Astrocyte (in vitro differentiated cells and primary cell): ENCODE data around the gene FAM209B. TPM values are rescaled to one million over a fixed set of nuclear protein-coding genes. Genes with fewer than 3 reads are reported as not detected.

Experiments
- DNase-seq: peaks from one replicate; pipeline ENCODE4 v3.0.0-alpha.2; 2010; ENCODE audit warnings: low read depth
- FAIRE-seq: peaks from 2 replicates; lab custom pipeline; 2011; peaks lifted over from hg19 to GRCh38; lab: Jason Lieb, UNC
- H2AFZ ChIP-seq: 2 replicates; pipeline ENCODE4 v1.6.0; 2012; ENCODE audit warnings: low read depth, low read length, inconsistent platforms
- H3K27ac ChIP-seq: 2 replicates; pipeline ENCODE4 v1.5.1; 2011; ENCODE audit warnings: low read depth, low read length, inconsistent platforms
- H3K27me3 ChIP-seq: 2 replicates; pipeline ENCODE4 v1.6.0; 2011; ENCODE audit warnings: low read length, inconsistent platforms; ENCODE audit not compliant: insufficient read depth
- H3K36me3 ChIP-seq: 2 replicates; pipeline ENCODE4 v1.5.1; 2011; ENCODE audit warnings: low read length, inconsistent platforms; ENCODE audit not compliant: insufficient read depth
- H3K4me1 ChIP-seq: 2 replicates; pipeline ENCODE4 v1.5.1; 2011; ENCODE audit warnings: low read length, inconsistent platforms; ENCODE audit not compliant: insufficient read depth
- H3K4me2 ChIP-seq: 2 replicates; pipeline ENCODE4 v1.6.0; 2012; ENCODE audit warnings: low read length, inconsistent platforms
- H3K4me3 ChIP-seq: 2 replicates; pipeline ENCODE4 v1.5.1; 2011; ENCODE audit warnings: low read depth, mild to moderate bottlenecking, low read length, inconsistent platforms; ENCODE audit not compliant: insufficient read depth
- H3K79me2 ChIP-seq: 2 replicates; pipeline ENCODE4 v1.6.0; 2012; ENCODE audit warnings: mild to moderate bottlenecking, low read length, inconsistent platforms; ENCODE audit not compliant: insufficient read depth
- H3K9ac ChIP-seq: 2 replicates; pipeline ENCODE4 v1.6.0; 2012; ENCODE audit warnings: mild to moderate bottlenecking, low read length, inconsistent platforms
- H3K9me3 ChIP-seq: 2 replicates; pipeline ENCODE4 v1.5.1; 2012; ENCODE audit warnings: low read depth, mild to moderate bottlenecking, low read length, inconsistent platforms; ENCODE audit not compliant: insufficient read depth
- H4K20me1 ChIP-seq: 2 replicates; pipeline ENCODE4 v1.6.0; 2012; ENCODE audit warnings: low read length, inconsistent platforms; ENCODE audit not compliant: insufficient read depth
- H3K27ac Mint-ChIP-seq: one replicate; pipeline ENCODE4 v1.8.0; 2021; ENCODE audit warnings: mild to moderate bottlenecking, mixed read lengths; ENCODE audit not compliant: unreplicated experiment
- H3K27me3 Mint-ChIP-seq: one replicate; pipeline ENCODE4 v1.8.0; 2021; ENCODE audit warnings: low read depth, mixed read lengths; ENCODE audit not compliant: unreplicated experiment
- H3K36me3 Mint-ChIP-seq: one replicate; pipeline ENCODE4 v1.8.0; 2021; ENCODE audit warnings: low read depth, mixed read lengths; ENCODE audit not compliant: unreplicated experiment
- H3K4me1 Mint-ChIP-seq: one replicate; pipeline ENCODE4 v1.8.0; 2021; ENCODE audit warnings: low read depth, mixed read lengths; ENCODE audit not compliant: unreplicated experiment
- H3K4me3 Mint-ChIP-seq: one replicate; pipeline ENCODE4 v1.8.0; 2021; ENCODE audit warnings: mild to moderate bottlenecking, moderate library complexity, mixed read lengths; ENCODE audit not compliant: unreplicated experiment
- H3K9me3 Mint-ChIP-seq: one replicate; pipeline ENCODE4 v1.8.0; 2021; ENCODE audit warnings: mild to moderate bottlenecking, mixed read lengths; ENCODE audit not compliant: unreplicated experiment
- CTCF ChIP-seq: IDR thresholded peaks from 2 replicates; pipeline ENCODE4 v1.5.1; 2011; ENCODE audit warnings: low read depth, mild to moderate bottlenecking, inconsistent platforms, low read length, moderate library complexity; ENCODE audit not compliant: insufficient read depth
- EZH2 ChIP-seq: IDR thresholded peaks from 2 replicates; pipeline ENCODE4 v1.6.1; 2012; ENCODE audit warnings: mild to moderate bottlenecking, low read length, inconsistent platforms; ENCODE audit not compliant: insufficient read depth
- total RNA-seq: library from RNA; stranded (reverse); gene quantifications from 2 replicates; pipeline ENCODE4 v1.2.1, GENCODE V29; 2021

FAM209B gene
- total RNA-seq, 1 donor from 2014 or later: not detected

GRCh38 chr20:56517641-56518040, 15.4 kb upstream of the FAM209B start:
- H3K9me3 ChIP-seq: peaks cover 5% of the 10 kb centered on the region
- no peak overlapping the region for H3K27ac ChIP-seq
- no peak overlapping the region for H3K4me2 ChIP-seq
- H3K4me3 ChIP-seq: no peak overlapping the region
- no peaks in the 10 kb centered on the region for H3K79me2 ChIP-seq
- peaks cover 4% of the 10 kb centered on the region for H4K20me1 ChIP-seq
- H3K27me3 ChIP-seq: no peaks in the 10 kb centered on the region
- H2AFZ ChIP-seq: no peak overlapping the region
- peaks cover 26% of the 10 kb centered on the region for H3K36me3 ChIP-seq
- peaks cover 33% of the 10 kb centered on the region for H3K36me3 Mint-ChIP-seq
- H3K9ac ChIP-seq: no peak overlapping the region
- H3K27me3 Mint-ChIP-seq: no peaks in the 10 kb centered on the region
- peaks cover 16% of the 10 kb centered on the region for H3K4me1 Mint-ChIP-seq
- peaks cover 11% of the 10 kb centered on the region for H3K9me3 Mint-ChIP-seq
- FAIRE-seq: no peak
- TF ChIP-seq EZH2 (no peak), CTCF (no peak)
- no peak overlapping the region for H3K4me3 Mint-ChIP-seq
- H3K4me1 ChIP-seq: no peaks in the 10 kb centered on the region
- no peak overlapping the region for H3K27ac Mint-ChIP-seq
- no peak for DNase-seq

GRCh38 chr20:56518126-56518525, 14.9 kb upstream of the FAM209B start:
- H3K4me2 ChIP-seq: no peak overlapping the region
- FAIRE-seq (no peak), DNase-seq (no peak)
- H2AFZ ChIP-seq: no peak overlapping the region
- peaks cover 12% of the 10 kb centered on the region for H3K9me3 Mint-ChIP-seq
- no peak for TF ChIP-seq EZH2
- TF ChIP-seq CTCF: no peak
- H3K27me3 Mint-ChIP-seq: no peaks in the 10 kb centered on the region
- H3K79me2 ChIP-seq: no peaks in the 10 kb centered on the region
- peaks cover 5% of the 10 kb centered on the region for H3K9me3 ChIP-seq
- peaks cover 34% of the 10 kb centered on the region for H3K36me3 Mint-ChIP-seq
- H3K27ac ChIP-seq: no peak overlapping the region
- H3K4me3 Mint-ChIP-seq: no peak overlapping the region
- no peak overlapping the region for H3K9ac ChIP-seq
- peaks cover 12% of the 10 kb centered on the region for H3K4me1 Mint-ChIP-seq
- H3K36me3 ChIP-seq: peaks cover 24% of the 10 kb centered on the region
- peaks cover 4% of the 10 kb centered on the region for H4K20me1 ChIP-seq
- H3K27ac Mint-ChIP-seq: no peak overlapping the region
- no peaks in the 10 kb centered on the region for H3K4me1 ChIP-seq
- no peak overlapping the region for H3K4me3 ChIP-seq
- no peaks in the 10 kb centered on the region for H3K27me3 ChIP-seq

- Mint-ChIP-seq H3K36me3 (peaks cover 35% of the 10 kb centered on the region), H3K27me3 (no peaks in the 10 kb centered on the region), H3K4me3 (no peak overlapping the region), H3K4me1 (peaks cover 8% of the 10 kb centered on the region), H3K27ac (no peak overlapping the region), H3K9me3 (peaks cover 13% of the 10 kb centered on the region)
- Histone ChIP-seq H4K20me1 (peaks cover 4% of the 10 kb centered on the region), H3K79me2 (no peaks in the 10 kb centered on the region), H2AFZ (no peak overlapping the region), H3K9me3 (peaks cover 5% of the 10 kb centered on the region), H3K9ac (no peak overlapping the region), H3K27me3 (no peaks in the 10 kb centered on the region), H3K4me2 (no peak overlapping the region), H3K4me3 (no peak overlapping the region), H3K27ac (no peak overlapping the region), H3K4me1 (no peaks in the 10 kb centered on the region), H3K36me3 (peaks cover 24% of the 10 kb centered on the region)
- FAIRE-seq (no peak), DNase-seq (no peak)
- TF ChIP-seq CTCF (no peak), EZH2 (no peak)
Measured at GRCh38 chr20:56518721-56519398, 14.2 kb upstream of the FAM209B start.
